Dendritic cell treated with granulocyte-macrophage colony-stimulating factor and Interleukin-4, amounts not matched to agents 40 ng/mL and 50 ng/mL, for 4 days (primary cell): ENCODE measurements around the gene GAP43.

ENCODE experiments used
- H3K27ac Mint-ChIP-seq: one replicate; pipeline ENCODE4 v1.8.0; 2022; ENCODE audit warnings: mild to moderate bottlenecking, mixed read lengths
- H3K27me3 Mint-ChIP-seq: one replicate; pipeline ENCODE4 v1.8.0; 2022; ENCODE audit warnings: mild to moderate bottlenecking, mixed read lengths
- H3K36me3 Mint-ChIP-seq: one replicate; pipeline ENCODE4 v1.8.0; 2022; ENCODE audit warnings: low read depth, mixed read lengths
- H3K4me1 Mint-ChIP-seq: one replicate; pipeline ENCODE4 v1.8.0; 2022; ENCODE audit warnings: low read depth, mixed read lengths
- H3K4me3 Mint-ChIP-seq: one replicate; pipeline ENCODE4 v1.8.0; 2022; ENCODE audit warnings: mild to moderate bottlenecking, moderate library complexity, mixed read lengths
- H3K9me3 Mint-ChIP-seq: one replicate; pipeline ENCODE4 v1.8.0; 2022; ENCODE audit warnings: mixed read lengths
- intact Hi-C: fragments of 100-400 bp; cut with micrococcal nuclease; formaldehyde crosslinking; loops from one replicate; pipeline ENCODE4 v1.15.0; 2022

The GAP43 gene

DNA sequence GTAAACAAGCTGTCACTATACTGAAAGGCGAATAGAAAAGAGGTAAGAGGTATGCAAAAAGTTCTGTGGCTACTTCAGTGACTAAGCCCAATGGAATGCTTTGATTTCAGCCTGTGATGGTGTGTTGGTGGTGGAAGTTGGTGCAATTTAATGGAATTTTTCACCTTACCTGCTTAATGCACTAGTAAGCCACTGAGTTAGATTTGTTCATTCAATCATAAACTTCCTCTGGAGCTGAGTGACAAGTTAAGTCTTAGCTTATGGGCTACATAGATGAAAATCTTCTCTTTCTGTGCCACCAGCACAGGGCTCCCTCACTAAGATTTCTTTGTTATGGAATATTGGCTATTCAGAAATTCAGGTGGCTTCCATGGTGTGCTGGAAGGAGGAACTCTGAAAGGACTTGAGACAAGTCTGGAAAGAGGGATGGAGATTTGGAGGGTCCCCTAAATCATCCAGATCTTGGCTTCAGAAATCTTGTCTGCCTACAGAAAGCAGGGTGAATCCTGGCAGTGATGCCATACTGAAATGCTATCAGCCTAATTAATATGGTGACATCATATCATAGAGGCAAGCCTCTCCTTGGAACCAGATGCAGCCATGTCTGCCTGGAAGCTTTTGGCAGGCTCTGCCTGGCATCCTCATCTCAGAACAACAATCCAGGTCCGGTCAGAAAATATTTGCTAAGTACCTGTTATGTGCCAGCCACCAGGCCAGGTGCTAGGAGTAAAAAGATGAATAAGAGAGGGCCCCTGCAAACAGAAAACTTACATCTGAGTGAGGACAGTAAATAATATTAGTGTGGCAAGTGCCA lies 8.1 kb upstream of the GAP43 start:
- no peak overlapping the region for H3K4me3 Mint-ChIP-seq
- intact Hi-C loops: no loop called here
- H3K27ac Mint-ChIP-seq: no peak overlapping the region
- no peaks in the 10 kb centered on the region for H3K4me1 Mint-ChIP-seq
- H3K9me3 Mint-ChIP-seq: no peaks in the 10 kb centered on the region
- no peaks in the 10 kb centered on the region for H3K27me3 Mint-ChIP-seq
- no peaks in the 10 kb centered on the region for H3K36me3 Mint-ChIP-seq

- Mint-ChIP-seq H3K9me3 (no peaks in the 10 kb centered on the region), H3K27ac (no peak overlapping the region), H3K27me3 (no peaks in the 10 kb centered on the region), H3K36me3 (no peaks in the 10 kb centered on the region), H3K4me1 (no peaks in the 10 kb centered on the region), H3K4me3 (no peak overlapping the region)
- intact Hi-C loops: no loop called here
These were observed 6.8 kb upstream of the GAP43 start for GRCh38 chr3:115616461-115616860.

GRCh38 chr3:115617591-115617990 lies 5.7 kb upstream of the GAP43 start:
- Mint-ChIP-seq H3K9me3 (no peaks in the 10 kb centered on the region), H3K27me3 (no peaks in the 10 kb centered on the region), H3K27ac (no peak overlapping the region), H3K4me1 (no peaks in the 10 kb centered on the region), H3K4me3 (no peak overlapping the region), H3K36me3 (no peaks in the 10 kb centered on the region)
- intact Hi-C loops: no loop called here

- intact Hi-C loops: no loop called here
- no peak overlapping the region for H3K27ac Mint-ChIP-seq
- no peaks in the 10 kb centered on the region for H3K9me3 Mint-ChIP-seq
- H3K27me3 Mint-ChIP-seq: peaks cover 23% of the 10 kb centered on the region
- H3K4me3 Mint-ChIP-seq: no peak overlapping the region
- no peaks in the 10 kb centered on the region for H3K36me3 Mint-ChIP-seq
- no peaks in the 10 kb centered on the region for H3K4me1 Mint-ChIP-seq
These were observed 875 bp downstream of the GAP43 start for GRCh38 chr3:115624029-115624741.

GRCh38 chr3:115624901-115625300 lies 1.6 kb downstream of the GAP43 start:
- Mint-ChIP-seq H3K4me3 (no peak overlapping the region), H3K4me1 (no peaks in the 10 kb centered on the region), H3K9me3 (no peaks in the 10 kb centered on the region), H3K36me3 (no peaks in the 10 kb centered on the region), H3K27me3 (peaks cover 23% of the 10 kb centered on the region), H3K27ac (no peak overlapping the region)
- intact Hi-C loops: no loop called here

DNA sequence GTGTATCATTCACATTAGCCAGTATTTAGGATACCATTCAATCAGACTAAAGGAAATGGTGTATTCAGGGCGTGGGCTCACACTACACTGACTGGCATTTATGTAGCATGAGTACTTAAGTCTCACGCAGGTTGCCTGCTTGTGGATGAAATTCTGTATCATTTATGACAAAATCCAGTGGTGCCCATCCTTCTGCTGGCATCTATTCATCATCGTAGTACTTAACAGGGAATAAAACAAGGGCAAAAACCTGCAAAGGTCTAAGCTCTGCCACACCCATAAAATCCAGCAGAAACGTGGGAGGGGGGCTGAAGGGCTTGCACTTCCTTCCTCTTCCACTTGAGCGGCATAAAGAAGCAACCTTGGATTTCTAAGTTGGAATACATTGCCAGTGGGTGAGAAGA lies 2.7 kb downstream of the GAP43 start:
- H3K36me3 Mint-ChIP-seq: no peaks in the 10 kb centered on the region
- H3K27ac Mint-ChIP-seq: no peak overlapping the region
- no peak overlapping the region for H3K4me3 Mint-ChIP-seq
- intact Hi-C loops: no loop called here
- peaks cover 23% of the 10 kb centered on the region for H3K27me3 Mint-ChIP-seq
- H3K9me3 Mint-ChIP-seq: no peaks in the 10 kb centered on the region
- H3K4me1 Mint-ChIP-seq: no peaks in the 10 kb centered on the region

GRCh38 chr3:115626721-115627120 lies 3.4 kb downstream of the GAP43 start:
- intact Hi-C loops: no loop called here
- no peaks in the 10 kb centered on the region for H3K9me3 Mint-ChIP-seq
- H3K27ac Mint-ChIP-seq: no peak overlapping the region
- H3K4me3 Mint-ChIP-seq: no peak overlapping the region
- H3K27me3 Mint-ChIP-seq: peaks cover 23% of the 10 kb centered on the region
- no peaks in the 10 kb centered on the region for H3K36me3 Mint-ChIP-seq
- H3K4me1 Mint-ChIP-seq: no peaks in the 10 kb centered on the region

DNA sequence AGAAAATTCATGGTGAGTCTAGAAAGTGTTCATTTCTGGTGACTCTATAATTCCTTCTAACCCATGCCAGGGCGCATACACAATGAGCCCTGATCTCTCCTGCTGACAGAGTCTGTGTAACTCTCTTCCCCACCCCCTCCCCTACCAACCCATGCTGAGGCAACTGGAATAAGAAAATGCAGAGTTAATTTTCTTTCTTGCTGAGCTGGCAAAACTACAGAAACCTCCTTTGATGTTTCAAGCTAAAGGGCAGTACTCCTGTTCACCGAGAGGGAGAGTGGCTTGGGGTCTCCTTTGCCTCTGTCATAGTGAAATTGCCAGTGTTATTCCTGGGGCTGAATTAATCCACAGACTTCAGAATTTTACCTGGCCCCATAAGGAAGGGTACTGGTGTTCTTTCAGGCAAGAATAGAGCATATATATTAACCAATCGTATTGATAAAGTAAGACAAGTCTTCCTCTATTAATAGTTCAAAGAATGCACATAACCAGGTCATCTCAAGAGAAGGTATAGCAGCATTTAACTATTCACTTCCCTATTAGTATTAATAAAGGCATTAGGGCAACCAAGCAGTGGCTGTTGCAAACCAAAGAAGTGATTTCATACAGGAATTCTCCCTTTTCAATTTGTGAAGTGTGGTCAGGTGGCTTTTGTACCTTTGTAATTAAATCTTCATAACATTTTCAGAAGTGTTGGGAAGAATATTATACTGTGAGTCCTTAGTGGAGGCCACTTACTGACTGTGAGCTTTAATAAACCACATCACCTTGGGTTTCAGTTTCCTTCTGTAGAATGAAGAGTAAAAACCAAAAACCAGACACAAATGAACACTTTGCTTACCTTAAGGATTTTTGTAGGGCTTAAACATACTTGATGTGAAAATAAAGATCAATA lies 4.1 kb downstream of the GAP43 start:
- no peak overlapping the region for H3K4me3 Mint-ChIP-seq

DNA sequence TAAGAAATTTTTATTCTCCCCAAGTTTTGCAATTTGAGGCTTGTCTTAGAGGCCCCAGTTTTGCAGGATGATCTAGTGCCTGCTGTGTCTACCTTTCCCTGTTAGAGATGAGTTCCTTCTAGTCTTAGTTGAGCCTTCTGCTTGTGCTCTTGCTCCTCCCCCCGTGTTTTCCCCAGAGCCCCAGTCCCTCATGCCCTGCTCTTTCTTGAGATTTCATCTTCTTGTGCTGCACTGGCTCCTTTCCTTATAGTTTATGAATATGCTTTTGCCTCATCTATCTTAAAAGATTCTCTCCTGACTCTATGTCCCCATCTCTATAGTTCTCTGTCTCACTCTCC lies 4.7 kb downstream of the GAP43 start:
- Mint-ChIP-seq H3K36me3 (no peaks in the 10 kb centered on the region), H3K9me3 (no peaks in the 10 kb centered on the region), H3K4me3 (no peak overlapping the region), H3K4me1 (no peaks in the 10 kb centered on the region), H3K27me3 (peaks cover 23% of the 10 kb centered on the region), H3K27ac (no peak overlapping the region)
- intact Hi-C loops: no loop called here

More for the DNA sequence above, 4.1 kb downstream of the GAP43 start:
- no peak overlapping the region for H3K27ac Mint-ChIP-seq
- H3K27me3 Mint-ChIP-seq: peaks cover 23% of the 10 kb centered on the region
- H3K9me3 Mint-ChIP-seq: no peaks in the 10 kb centered on the region
- H3K4me1 Mint-ChIP-seq: no peaks in the 10 kb centered on the region
- intact Hi-C loops: no loop called here
- no peaks in the 10 kb centered on the region for H3K36me3 Mint-ChIP-seq

- H3K27me3 Mint-ChIP-seq: peaks cover 6% of the 10 kb centered on the region
- no peak overlapping the region for H3K4me3 Mint-ChIP-seq
- H3K4me1 Mint-ChIP-seq: no peaks in the 10 kb centered on the region
- no peaks in the 10 kb centered on the region for H3K9me3 Mint-ChIP-seq
- no peaks in the 10 kb centered on the region for H3K36me3 Mint-ChIP-seq
- intact Hi-C loops: no loop called here
- no peak overlapping the region for H3K27ac Mint-ChIP-seq
These were observed 7.5 kb downstream of the GAP43 start for GRCh38 chr3:115630850-115631249.

DNA sequence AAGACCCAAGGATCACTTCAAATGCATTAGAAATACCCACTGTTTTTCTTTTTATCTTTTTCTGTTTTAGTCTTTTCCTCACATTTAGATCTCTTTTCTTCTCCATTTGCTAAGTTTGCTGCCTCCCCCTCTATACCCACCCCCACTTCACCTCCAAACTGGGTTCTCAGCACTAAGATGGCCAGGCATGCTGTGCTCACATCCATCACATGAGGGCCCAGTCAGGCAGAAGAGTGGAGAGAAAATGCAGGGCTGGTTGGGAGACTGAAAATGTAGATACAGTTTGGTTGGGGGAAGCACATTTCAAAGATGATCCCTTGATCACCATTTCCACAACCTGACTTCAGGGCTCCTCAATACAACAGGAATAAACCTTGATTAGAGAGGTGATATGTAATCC lies 8.7 kb downstream of the GAP43 start:
- H3K4me1 Mint-ChIP-seq: no peaks in the 10 kb centered on the region
- intact Hi-C loops: no loop called here
- no peak overlapping the region for H3K27ac Mint-ChIP-seq
- H3K27me3 Mint-ChIP-seq: peaks cover 3% of the 10 kb centered on the region
- no peaks in the 10 kb centered on the region for H3K9me3 Mint-ChIP-seq
- no peaks in the 10 kb centered on the region for H3K36me3 Mint-ChIP-seq
- no peak overlapping the region for H3K4me3 Mint-ChIP-seq

- Mint-ChIP-seq H3K36me3 (no peaks in the 10 kb centered on the region), H3K27ac (no peak overlapping the region), H3K4me1 (no peaks in the 10 kb centered on the region), H3K4me3 (no peak overlapping the region), H3K9me3 (no peaks in the 10 kb centered on the region), H3K27me3 (peaks cover 2% of the 10 kb centered on the region)
- intact Hi-C loops: no loop called here
These were observed 10.2 kb downstream of the GAP43 start for GRCh38 chr3:115633467-115633866.

DNA sequence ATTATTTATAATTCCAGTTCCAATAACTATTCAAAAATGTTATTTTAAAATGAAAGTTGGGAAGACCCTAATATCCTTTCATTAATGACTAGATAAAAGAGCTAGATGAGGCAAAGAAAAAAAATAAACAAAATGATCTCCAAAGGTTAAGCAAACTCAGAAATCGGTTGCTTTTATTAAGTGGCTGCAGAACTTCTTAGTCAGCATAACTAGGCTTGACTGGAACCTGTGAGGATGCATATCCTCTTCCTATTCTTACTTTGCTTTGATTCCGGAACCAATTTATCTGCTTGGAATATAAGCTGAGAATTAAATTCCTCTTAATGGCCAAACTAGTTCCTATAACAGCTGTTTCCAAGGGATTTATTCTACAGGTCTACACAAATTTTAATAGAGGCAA lies 10.7 kb downstream of the GAP43 start:
- intact Hi-C loops: no loop called here

DNA sequence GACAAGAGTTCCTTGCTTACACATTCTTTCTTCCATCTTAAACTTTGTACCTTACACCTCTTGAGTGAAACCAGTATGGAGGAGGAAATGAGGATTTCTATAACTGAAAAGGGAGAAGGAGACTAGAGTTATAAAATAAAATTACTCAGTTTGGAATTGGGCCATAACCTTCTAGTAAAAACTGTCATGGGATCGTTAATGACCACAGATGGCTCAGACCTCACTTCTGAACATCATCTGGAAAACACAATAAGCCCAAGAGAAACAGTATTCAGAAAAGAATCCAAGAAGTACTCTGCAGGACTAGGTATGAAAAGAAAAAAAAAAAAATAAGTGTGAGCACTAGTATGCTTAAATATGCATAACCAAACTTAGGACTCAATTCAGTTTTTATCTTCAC lies 12.1 kb downstream of the GAP43 start:
- Mint-ChIP-seq H3K27ac (no peak overlapping the region), H3K4me3 (no peak overlapping the region), H3K4me1 (no peaks in the 10 kb centered on the region), H3K27me3 (peaks cover 2% of the 10 kb centered on the region), H3K36me3 (no peaks in the 10 kb centered on the region), H3K9me3 (no peaks in the 10 kb centered on the region)
- intact Hi-C loops: no loop called here

More for the DNA sequence above, 10.7 kb downstream of the GAP43 start:
- H3K4me3 Mint-ChIP-seq: no peak overlapping the region
- H3K27me3 Mint-ChIP-seq: peaks cover 2% of the 10 kb centered on the region
- H3K36me3 Mint-ChIP-seq: no peaks in the 10 kb centered on the region
- no peak overlapping the region for H3K27ac Mint-ChIP-seq
- no peaks in the 10 kb centered on the region for H3K4me1 Mint-ChIP-seq
- H3K9me3 Mint-ChIP-seq: no peaks in the 10 kb centered on the region
